CD4-positive, alpha-beta T cell treated with Interleukin-4 for 1 hour (primary cell): ENCODE results near the gene FERMT2.
"Not testable (repeated sequence)": the region's sequence is repeated elsewhere in the genome, so short reads cannot be mapped to it uniquely, and the experiment has no call there.

ENCODE experiments used
- DNase-seq, 2 donors: peaks; one replicate each; pipeline ENCODE4 v3.0.0-alpha.2; 2020 to 2022

The FERMT2 gene

DNA sequence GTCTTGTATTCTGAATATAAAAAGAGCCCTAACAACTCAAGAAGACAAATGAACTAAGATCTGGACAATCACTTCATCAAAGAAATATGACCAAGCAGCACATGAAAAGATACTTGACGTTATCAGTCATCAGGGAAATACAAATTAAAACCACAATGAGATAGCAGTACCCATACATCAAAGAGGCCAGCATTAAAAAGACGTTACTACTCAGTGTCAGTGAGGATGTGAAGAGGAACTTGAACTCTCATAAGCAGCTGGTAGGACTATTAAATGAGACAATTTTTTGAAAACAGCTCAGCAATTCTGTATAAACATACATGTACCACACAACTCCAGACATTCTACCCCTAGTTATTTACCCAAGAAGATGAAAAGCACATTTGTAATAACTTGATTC, 55.9 kb downstream of the FERMT2 start:
- peak in 1 of 2 donors; percentile 20 for DNase-seq

DNA sequence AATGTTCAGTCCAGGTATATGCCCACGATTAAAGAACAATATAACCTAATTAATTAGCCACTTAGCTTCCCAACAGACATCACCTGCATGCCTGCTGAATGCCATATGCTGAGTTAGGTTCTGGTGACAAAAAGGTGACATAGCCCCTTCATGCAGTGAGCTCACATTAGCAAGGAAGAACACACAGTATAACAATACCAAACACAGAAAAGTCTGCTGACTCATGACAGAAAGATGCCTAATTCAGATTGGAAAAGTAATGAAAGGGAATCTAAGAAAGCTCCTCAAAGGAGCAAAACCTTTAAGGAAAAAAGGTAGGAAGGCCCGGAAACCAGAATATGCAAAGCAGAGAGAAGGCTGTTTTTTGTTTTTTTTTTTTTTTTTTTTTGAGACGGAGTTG, 59.0 kb downstream of the FERMT2 start:
- DNase-seq, result no peak

DNA sequence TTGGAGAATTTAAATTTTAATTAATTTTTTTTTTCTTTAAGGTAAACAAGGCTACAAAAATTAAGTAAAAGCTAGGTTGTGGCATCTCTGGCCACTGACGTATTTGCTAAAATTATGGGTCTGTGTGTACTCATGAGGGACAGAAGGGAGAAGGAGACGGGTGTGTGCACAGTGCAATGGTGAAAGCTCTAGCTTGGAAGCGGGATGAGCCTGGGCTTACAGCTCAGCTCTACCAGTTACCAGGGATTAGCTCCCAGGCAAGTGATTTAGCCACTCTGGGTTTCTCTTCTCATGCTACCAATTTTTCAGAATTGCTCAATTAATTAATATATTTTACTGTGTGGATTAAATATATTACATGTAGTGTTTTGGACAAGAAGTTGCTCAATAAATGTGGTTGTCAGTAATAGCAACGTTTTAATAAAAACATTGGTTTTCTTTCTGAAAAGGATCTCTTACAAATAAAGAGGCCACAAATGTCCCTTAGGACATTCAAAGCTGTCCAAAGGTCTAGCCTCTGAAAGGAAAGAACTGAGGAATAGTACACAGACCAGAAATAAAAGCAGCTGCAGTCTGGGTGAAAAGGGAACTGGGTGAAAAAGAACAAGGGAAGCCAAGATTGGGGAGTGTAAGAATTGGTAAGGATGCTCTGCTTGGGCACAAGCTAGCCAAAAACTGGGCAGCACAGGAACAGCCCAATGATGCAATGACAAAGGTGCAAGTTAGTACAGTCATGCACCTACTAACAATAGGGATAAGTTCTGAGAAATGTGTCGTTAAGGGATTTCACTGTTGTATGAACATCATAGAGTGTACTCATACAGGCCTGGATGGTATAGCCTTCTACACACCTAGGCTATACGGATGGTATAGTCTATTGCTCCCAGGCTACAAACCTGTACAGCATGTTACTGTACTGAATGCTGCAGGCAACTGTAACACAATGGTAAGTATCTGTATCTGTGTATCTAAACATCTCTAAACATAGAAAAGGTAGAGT, 61.7 kb downstream of the FERMT2 start:
- no peak for DNase-seq

- no peak for DNase-seq
These were observed 62.7 kb downstream of the FERMT2 start for GRCh38 chr14:52888159-52888558.

- no peak for DNase-seq
These were observed 65.6 kb downstream of the FERMT2 start for GRCh38 chr14:52885230-52885629.

GRCh38 chr14:52883658-52884057, 67.2 kb downstream of the FERMT2 start:
- DNase-seq, result no peak

GRCh38 chr14:52882824-52883223, 68.0 kb downstream of the FERMT2 start:
- no peak for DNase-seq

GRCh38 chr14:52879958-52880357, 70.9 kb downstream of the FERMT2 start:
- DNase-seq, result no peak

GRCh38 chr14:52878946-52879345, 71.9 kb downstream of the FERMT2 start:
- DNase-seq, result no peak

GRCh38 chr14:52878469-52878868, 72.4 kb downstream of the FERMT2 start:
- no peak for DNase-seq

- no peak for DNase-seq
These were observed 73.2 kb downstream of the FERMT2 start for GRCh38 chr14:52877628-52878027.

DNA sequence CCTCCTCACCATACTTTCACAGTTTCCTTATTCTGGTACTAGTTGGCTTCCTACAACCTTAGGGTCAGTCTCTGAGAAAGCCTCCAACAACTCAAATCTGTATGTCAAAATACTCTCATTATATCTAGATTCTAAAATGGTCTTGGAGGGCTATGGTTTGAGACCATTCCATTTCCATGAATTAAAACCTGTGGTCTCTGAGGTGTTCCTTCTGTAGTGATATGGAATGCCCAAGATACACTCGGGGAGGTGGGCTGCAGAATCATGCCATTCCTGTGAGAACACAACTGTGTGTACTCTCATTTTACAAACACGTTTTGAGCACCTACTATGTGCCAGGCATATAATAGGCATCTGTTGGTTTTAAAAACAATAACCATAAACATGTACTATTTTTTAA, 74.0 kb downstream of the FERMT2 start:
- no peak for DNase-seq

GRCh38 chr14:52876311-52876710, 74.5 kb downstream of the FERMT2 start:
- no peak for DNase-seq

- no peak for DNase-seq
These were observed 75.1 kb downstream of the FERMT2 start for GRCh38 chr14:52875707-52876106.

- no peak for DNase-seq
These were observed 76.5 kb downstream of the FERMT2 start for GRCh38 chr14:52874389-52874788.

DNA sequence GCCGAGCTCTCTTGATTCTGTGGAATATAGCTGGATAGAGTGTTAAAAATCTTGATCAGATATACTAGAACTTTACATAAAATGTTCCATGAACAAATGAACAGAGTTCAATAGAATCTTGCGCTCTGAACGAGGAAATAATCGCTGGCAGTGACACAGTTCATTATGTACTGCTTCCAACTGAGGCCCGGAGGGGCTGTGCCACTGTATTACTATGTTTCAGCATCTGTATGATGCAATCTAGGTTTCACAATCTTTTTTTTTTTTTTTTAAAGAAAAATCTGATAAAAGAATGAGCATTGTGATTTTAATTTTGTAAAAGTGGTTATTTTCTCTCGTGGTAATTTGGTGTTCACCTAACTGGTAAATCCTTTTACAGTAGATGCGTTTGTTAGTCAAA, 77.2 kb downstream of the FERMT2 start:
- no peak for DNase-seq

DNA sequence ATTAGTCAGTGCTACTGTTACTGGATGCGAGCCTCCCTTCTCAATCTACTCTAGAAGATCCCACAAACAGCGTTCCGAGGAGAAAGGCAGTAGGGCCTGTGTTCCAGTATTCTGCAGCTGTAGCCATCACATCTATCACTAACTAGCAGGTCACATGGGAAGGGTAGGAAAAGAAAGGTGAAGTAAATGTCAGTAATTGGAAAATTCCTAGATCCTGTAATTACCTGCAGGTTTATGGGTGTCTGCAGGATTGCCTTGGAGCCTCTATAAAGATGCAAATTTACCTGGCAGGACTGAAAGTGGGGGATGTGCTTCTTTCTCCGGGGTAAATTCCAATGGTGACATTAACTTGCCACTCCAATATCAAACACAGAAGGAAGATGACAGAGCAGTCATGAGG, 77.8 kb downstream of the FERMT2 start:
- DNase-seq, result no peak

DNA sequence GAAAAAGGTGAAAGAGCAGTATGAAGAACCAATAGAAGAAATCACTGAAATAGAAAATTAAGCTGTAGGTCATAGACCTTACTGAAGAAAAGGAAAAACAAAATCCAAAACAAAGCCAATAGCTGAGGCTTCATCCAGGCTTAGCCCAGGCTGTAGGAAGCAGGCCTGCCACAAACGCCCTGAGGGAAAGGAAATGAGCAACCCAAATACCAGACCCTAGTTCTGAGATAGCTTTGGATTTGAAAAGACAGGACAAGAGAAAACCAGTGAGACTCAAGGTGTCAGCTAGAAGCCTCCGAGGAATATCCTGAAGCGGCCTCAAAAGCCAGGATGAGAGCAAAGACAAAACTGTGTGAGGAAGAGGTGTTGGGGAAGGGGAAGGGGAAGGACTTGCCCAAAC, 79.2 kb downstream of the FERMT2 start:
- DNase-seq, result no peak

DNA sequence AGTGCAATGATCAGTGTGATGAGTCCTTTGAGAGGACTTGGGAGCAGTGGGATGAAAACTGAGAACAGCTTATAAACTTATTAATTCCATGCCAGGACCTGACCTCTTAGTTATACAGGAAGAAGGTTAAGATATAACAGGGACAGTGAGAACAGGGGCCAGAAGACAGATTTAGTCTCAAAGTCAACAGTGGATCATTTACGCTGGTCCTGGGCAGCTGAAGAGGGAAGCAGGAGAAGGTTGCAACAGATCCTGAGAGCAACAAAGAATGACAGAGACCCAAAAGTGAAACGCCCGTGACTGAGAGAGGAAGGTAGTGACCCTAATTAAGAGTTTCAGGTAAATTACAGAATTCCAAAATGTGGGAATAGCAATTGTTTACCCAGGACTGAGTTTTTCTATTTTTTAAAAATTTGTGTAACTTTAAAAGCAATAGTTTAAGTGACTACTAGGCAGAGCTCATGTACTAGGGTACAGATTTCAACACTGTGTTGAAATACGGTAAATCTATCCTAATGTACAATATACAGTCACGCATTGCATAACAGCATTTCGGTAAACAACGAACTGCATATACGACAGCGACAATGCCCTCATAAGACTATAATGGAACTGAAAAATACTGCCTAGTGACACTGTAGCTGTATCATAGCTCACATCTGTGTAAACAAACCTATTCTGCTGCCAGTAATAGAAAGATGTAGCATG, 81.8 kb downstream of the FERMT2 start:
- no peak for DNase-seq

DNA sequence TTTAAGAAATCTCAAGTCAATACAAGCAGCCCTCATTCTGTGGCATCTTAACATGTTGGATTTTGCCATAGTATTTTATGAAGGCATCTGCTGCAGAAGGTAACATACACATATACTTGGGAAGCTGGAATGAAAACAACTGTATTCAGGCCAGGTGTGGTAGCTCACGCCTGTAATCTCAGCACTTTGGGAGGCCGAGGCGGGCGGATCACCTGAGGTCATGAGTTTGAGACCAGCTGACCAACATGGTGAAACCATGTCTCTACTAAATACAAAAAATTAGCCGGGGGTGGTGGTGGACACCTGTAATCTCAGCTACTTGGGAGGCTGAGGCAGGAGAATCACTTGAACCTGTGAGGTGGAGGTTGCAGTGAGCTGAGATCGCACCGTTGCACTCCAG, 86.0 kb downstream of the FERMT2 start:
- DNase-seq, result not testable (repeated sequence)

DNA sequence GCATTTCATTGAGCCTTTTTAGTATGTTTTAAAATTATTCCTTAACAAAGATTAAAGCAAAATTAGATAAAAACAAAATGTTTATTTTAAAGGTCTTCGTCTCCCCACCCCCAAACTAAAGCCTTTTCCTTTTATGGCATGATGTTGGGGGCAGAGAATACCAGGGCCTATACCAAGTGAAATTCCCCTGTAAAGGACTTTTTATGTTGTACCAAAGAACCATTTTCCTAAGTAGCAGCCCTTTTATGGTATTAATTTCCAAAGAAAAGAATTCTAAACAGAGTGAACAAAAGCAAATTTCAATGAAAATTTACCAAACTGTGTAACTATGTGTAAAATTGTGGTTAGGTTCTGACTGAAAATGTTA, 87.5 kb downstream of the FERMT2 start:
- DNase-seq, result no peak

GRCh38 chr14:52862632-52863333, 88.1 kb downstream of the FERMT2 start:
- no peak for DNase-seq

DNA sequence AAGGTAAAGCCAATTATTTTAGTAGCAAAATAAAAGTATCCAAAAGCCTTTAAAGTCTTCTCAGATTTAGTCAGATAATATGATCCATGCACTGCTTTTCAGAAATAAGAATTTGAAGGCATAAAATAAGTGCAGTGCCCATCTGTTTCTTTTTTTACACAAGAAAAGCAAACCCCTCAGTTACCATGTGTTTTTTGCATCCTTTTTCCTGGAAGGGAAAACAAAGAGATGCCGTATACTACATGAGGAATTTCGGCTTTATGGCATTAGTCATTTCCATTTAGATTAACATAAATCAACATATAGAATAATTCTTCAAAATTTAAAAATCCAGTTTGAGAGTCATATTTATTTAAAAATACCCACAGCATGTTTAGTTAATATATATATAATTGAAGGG, 89.4 kb downstream of the FERMT2 start:
- no peak for DNase-seq

GRCh38 chr14:52860910-52861309, 89.9 kb downstream of the FERMT2 start:
- no peak for DNase-seq
